Measurements from ENCODE around the gene PDE10A.
A peak's percentile ranks its signal among the peaks of the same experiment; 100 is the strongest.

Gene PDE10A

GRCh38 chr6:165390475-165390874 lies 272.6 kb downstream of the PDE10A start:
- no peak for DNase-seq (ENCODE audit: low spot score)

DNA sequence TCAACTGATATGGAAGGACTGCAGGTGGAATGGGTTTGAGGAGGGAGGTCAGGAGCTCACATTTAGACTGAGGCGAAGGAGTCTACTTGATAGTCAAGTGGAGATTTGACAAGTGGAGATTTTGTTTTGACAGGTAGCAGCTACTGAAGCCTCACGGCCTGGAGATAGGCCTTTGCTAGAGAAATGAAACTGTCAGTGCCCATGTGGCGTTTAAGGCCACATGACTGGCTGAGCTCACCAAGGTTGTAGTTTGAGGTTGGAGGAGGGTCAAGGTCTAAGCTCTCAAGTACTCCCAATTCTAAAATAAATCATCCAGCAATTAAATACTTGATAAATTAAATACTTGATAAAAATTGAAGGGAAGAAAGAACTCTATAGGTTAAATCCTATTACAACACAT lies 273.5 kb downstream of the PDE10A start:
- DNase-seq (ENCODE audit: low spot score), result no peak

DNA sequence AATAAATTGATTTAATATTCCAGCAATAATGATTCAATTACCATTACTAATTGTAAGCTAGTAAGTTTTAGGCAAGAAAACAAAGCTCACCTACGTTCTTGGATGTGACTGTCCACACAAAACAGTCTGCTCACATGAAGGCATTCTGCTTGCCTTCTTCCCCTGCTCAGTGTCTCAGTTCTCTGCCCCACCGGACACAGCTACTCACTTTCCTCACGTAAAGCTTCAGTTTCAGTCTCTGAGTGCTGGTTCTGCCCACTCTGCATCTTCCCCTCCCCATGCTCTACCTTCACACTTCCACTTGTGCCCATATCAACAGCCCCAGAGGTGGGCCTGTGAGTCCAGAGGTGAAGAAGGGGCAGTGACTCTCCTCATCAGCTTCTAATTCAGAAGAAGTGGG lies 279.7 kb downstream of the PDE10A start:
- DNase-seq (ENCODE audit: low spot score), result no peak

GRCh38 chr6:165376100-165376499 lies 286.9 kb downstream of the PDE10A start:
- DNase-seq (ENCODE audit: low spot score), result no peak

- DNase-seq (ENCODE audit: low spot score), result no peak
These were observed 297.7 kb downstream of the PDE10A start for GRCh38 chr6:165365371-165365770.

DNA sequence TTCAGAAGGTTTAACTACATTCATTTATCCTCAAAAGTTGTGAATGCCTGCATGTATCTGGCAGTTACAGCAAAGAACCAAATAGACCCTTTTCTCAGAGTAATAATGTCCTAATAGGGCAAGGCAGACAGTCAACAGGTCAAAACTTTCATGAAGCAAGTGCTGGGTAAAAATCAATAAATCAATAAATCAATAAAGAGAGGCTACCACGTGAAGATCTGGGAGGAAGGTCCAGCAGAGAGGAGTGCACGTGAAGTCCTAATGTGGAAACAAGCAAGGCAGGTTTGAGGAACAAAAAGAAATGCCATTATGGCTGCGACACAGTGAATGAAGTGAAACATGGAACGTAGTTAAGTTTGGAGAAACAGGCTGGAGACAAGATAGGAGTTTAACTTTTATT lies 317.3 kb downstream of the PDE10A start:
- DNase-seq (ENCODE audit: low spot score), result no peak

DNA sequence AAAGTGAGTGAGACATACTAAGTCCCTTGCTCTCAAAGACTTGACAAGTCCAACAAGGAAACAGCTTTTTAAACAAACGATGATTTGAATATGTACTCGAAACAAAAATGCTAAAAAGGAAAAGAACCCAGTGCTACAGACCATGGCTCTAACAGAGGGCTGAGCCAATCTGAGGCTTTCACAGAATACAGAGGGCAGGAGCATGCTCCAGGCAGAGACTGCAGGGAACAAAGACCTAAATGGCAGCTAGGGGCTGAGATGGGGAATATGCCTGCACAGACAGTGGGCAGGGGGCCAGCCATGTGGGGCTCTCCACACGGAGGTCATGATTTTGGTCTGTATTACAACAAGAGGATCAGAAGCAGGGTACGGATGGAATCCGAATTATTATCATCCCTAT lies 322.5 kb downstream of the PDE10A start:
- no peak for DNase-seq (ENCODE audit: low spot score)

GRCh38 chr6:165325609-165326008 lies 337.4 kb downstream of the PDE10A start:
- no peak for DNase-seq (ENCODE audit: low spot score)

GRCh38 chr6:165321555-165322145 lies 341.4 kb downstream of the PDE10A start:
- no peak for DNase-seq (ENCODE audit: low spot score)

GRCh38 chr6:165321150-165321549 lies 341.9 kb downstream of the PDE10A start:
- DNase-seq (ENCODE audit: low spot score), result no peak

GRCh38 chr6:165317723-165318122 lies 345.3 kb downstream of the PDE10A start:
- DNase-seq (ENCODE audit: low spot score), result no peak

GRCh38 chr6:165308926-165309731 lies 353.9 kb downstream of the PDE10A start, which contains the start of gene C6orf118:
C6orf118 (minus strand) TSS chr6:165309605; CDS start chr6:165309586, 19 bp downstream.
- DNase-seq (ENCODE audit: low spot score), result peak; percentile 67

DNA sequence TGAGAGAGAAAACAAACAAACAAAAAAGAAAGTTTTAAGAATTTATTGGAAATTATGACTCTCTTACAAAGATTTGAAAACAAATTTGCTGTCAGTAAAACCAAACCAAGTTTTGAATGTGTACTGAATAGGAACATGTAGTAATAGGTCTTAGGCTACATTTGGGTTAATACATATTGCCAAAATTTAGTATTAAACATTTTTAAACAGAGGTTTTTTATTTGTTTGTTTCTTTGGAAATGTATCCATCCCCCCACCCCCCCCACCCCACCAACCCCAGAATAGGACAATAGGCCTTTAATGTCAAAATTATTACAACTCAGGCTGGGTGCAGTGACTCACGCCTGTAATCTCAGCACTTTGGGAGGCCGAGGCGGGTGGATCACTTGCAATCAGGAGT lies 356.1 kb downstream of the PDE10A start:
- DNase-seq (ENCODE audit: low spot score), result no peak

GRCh38 chr6:165301372-165302246 lies 361.4 kb downstream of the PDE10A start:
- DNase-seq (ENCODE audit: low spot score), result no peak

DNA sequence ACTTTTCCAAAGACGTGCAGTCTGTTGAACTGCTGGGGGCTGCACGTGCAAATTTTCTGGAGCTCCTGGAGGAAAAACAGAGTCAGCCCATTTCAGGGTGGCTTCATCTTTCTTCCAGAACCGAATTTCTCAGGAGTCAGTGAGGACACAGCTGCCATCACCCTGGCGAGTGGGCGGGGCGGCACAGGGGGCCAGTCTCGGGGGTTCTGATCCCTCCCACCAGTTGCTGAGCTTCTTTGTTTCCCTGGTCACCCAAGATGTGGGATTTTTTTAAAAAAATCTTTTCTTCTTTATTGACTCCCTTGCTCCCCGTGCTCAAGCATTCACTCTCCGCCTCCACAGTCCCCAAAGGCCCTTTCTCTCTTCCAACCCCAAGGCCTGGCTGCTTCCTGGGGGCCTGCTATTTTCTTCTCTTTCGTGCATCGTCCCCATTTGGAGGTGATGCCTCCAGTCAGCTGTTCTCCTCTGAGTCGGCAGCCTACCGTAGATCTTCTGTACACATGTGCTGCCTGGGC lies 362.6 kb downstream of the PDE10A start:
- no peak for DNase-seq (ENCODE audit: low spot score)

DNA sequence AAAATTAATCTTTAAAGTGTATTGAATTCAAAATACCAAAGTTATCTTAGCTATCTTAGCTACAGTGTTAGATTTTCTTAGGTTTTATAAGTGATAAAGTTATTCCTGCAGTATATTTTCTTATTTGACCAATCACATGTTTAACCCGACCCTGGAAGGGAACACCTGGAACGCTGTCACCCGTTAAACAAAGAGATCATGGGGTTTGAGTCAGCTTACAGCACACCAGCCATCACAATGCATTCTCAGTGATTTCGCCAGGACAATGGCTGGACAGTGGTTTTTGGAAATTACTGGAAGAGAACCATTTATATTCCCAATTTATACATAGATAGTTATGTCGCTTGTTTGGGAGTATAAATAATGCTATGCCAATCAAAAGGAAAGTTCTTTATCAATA lies 364.2 kb downstream of the PDE10A start:
- DNase-seq (ENCODE audit: low spot score), result no peak

- DNase-seq (ENCODE audit: low spot score), result no peak
These were observed 364.6 kb downstream of the PDE10A start for GRCh38 chr6:165298402-165298801.

GRCh38 chr6:165292657-165293056 lies 370.4 kb downstream of the PDE10A start:
- DNase-seq (ENCODE audit: low spot score), result no peak
